ENCODE results near the gene C11orf16. TPM values are rescaled to one million over a fixed set of nuclear protein-coding genes. Genes with fewer than 3 reads are reported as not detected.
"Not testable (repeated sequence)": the region's sequence is repeated elsewhere in the genome, so short reads cannot be mapped to it uniquely, and the experiment has no call there.

C11orf16 gene
- total RNA-seq, 1 donor from 2014 or later = not detected

DNA sequence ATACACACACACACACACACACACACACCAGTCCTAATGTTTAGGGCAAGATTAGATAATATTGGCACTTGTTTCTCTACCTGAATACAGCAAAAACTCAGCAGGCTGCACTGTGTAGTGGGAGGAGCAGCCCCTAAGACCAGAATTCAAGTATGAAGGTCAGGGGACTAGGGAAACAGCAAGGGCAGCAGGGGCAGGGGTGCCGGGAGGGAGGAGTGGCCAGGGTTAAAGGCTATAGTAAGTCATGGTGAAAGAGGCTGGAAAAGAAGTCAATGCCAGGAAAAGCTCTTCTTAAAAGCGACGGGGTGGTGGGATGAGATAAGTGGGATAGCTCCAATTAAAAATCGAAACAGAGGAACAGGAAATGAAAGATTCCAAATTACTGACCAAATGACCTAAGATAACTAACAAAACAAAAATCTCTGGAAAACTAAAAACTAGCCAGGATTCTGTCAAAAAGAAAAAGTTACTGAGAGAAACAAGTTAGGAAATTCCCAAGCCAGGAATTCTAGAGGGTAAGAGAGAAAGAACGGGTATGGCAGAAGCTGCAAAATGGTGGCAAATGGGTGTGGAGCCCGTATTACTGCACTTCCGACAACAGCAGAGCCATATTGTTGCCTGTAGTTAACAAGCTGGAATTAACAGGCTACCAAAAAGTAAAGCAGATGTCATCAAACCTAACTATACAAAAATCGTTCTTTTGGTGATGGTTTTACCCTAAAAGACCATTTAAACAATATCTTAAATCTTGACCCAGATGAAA is 8.8 kb upstream of the C11orf16 start:
- Histone ChIP-seq H3K9me3 (replicated peaks) (no peaks in the 10 kb centered on the region), H3K36me3 (no peaks in the 10 kb centered on the region), H3K4me3 (no peak overlapping the region), H3K27me3 (ENCODE audit: low read depth) (no peaks in the 10 kb centered on the region), H3K27ac (replicated peaks) (no peak overlapping the region), H3K4me1 (no peaks in the 10 kb centered on the region)
- no peak for DNase-seq
- intact Hi-C loops (cut with micrococcal nuclease) = no loop called here
- TF ChIP-seq, protein P1, sequence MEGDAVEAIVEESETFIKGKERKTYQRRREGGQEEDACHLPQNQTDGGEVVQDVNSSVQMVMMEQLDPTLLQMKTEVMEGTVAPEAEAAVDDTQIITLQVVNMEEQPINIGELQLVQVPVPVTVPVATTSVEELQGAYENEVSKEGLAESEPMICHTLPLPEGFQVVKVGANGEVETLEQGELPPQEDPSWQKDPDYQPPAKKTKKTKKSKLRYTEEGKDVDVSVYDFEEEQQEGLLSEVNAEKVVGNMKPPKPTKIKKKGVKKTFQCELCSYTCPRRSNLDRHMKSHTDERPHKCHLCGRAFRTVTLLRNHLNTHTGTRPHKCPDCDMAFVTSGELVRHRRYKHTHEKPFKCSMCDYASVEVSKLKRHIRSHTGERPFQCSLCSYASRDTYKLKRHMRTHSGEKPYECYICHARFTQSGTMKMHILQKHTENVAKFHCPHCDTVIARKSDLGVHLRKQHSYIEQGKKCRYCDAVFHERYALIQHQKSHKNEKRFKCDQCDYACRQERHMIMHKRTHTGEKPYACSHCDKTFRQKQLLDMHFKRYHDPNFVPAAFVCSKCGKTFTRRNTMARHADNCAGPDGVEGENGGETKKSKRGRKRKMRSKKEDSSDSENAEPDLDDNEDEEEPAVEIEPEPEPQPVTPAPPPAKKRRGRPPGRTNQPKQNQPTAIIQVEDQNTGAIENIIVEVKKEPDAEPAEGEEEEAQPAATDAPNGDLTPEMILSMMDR (IDR thresholded peaks at IDR 0.05; ENCODE audit: borderline replicate concordance) = no peak

DNA sequence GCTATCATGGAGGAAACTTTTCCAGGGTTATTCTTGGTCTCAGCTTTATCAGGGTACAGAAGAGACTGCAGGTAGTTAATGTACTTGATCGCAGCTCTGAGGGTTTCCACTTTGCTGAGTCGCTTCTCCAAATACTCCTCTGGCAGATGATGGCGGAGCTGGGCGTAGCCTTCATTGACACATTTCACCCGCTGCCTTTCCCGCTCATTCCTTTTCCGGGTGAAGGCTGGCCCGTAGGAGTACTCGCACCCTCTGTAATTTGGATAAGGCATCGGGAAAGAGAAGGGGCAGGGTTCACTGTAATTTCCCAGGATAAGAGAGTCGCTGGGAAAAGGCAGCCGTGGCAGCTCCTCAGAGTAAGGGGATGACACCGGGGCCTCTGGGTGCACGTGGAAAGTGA is 4.9 kb upstream of the C11orf16 start:
- intact Hi-C loops (cut with micrococcal nuclease) = no loop called here
- Histone ChIP-seq H3K27me3 (ENCODE audit: low read depth) (no peaks in the 10 kb centered on the region), H3K9me3 (replicated peaks) (no peaks in the 10 kb centered on the region), H3K4me1 (no peaks in the 10 kb centered on the region), H3K27ac (replicated peaks) (no peak overlapping the region), H3K4me3 (no peak overlapping the region), H3K36me3 (no peaks in the 10 kb centered on the region)
- TF ChIP-seq, protein P1 (IDR thresholded peaks at IDR 0.05; ENCODE audit: borderline replicate concordance) = no peak
- no peak for DNase-seq

DNA sequence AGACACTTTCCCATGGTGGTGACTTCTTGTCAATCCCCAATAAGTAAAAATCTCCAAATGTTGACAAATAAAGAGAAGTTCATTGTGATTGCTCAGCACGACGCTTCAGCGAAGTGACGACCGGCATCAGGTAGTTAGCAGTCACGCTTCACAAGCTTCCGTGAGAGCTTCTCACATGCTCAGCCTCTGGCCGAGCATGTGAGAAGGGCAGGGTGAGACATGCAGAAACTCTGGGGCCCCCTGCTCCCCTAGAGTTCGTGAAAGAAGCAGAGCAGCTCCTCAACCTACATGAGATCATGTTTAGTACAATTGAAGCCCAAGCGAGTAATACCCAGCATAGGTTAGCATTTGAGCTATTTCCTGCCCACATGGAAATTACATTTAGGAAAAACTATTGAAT is 4.4 kb upstream of the C11orf16 start:
- intact Hi-C loops (cut with micrococcal nuclease) = no loop called here
- H3K36me3 ChIP-seq = no peaks in the 10 kb centered on the region

DNA sequence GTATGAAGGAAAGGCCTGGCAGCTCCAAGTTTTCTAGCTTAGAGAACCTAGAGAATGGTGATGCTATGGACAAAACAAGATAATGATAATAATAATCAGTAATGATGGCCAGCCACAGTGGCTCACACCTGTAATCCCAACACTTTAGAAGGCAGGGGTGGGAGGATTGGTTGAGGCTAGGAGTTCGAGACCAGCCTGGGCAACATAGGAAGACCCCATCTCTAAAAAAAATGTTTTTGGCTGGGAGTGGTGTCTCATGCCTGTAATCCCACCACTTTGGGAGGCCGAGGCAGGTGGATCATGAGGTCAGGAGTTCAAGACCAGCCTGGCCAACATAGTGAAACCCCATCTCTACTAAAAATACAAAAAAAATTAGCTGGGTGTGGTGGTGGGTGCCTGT is 3.0 kb upstream of the C11orf16 start:
- H3K9me3 ChIP-seq (replicated peaks); H3K4me1 ChIP-seq; H3K27ac ChIP-seq (replicated peaks); H3K27me3 ChIP-seq (ENCODE audit: low read depth); intact Hi-C loops (cut with micrococcal nuclease); H3K4me3 ChIP-seq; H3K36me3 ChIP-seq; DNase-seq: not testable (repeated sequence)

More for the DNA sequence above, 4.4 kb upstream of the C11orf16 start:
- DNase-seq = no peak
- Histone ChIP-seq H3K27ac (replicated peaks) (no peak overlapping the region), H3K27me3 (ENCODE audit: low read depth) (no peaks in the 10 kb centered on the region), H3K9me3 (replicated peaks) (no peaks in the 10 kb centered on the region), H3K4me1 (no peaks in the 10 kb centered on the region), H3K4me3 (no peak overlapping the region)
- TF ChIP-seq, protein P1 (IDR thresholded peaks at IDR 0.05; ENCODE audit: borderline replicate concordance) = no peak

DNA sequence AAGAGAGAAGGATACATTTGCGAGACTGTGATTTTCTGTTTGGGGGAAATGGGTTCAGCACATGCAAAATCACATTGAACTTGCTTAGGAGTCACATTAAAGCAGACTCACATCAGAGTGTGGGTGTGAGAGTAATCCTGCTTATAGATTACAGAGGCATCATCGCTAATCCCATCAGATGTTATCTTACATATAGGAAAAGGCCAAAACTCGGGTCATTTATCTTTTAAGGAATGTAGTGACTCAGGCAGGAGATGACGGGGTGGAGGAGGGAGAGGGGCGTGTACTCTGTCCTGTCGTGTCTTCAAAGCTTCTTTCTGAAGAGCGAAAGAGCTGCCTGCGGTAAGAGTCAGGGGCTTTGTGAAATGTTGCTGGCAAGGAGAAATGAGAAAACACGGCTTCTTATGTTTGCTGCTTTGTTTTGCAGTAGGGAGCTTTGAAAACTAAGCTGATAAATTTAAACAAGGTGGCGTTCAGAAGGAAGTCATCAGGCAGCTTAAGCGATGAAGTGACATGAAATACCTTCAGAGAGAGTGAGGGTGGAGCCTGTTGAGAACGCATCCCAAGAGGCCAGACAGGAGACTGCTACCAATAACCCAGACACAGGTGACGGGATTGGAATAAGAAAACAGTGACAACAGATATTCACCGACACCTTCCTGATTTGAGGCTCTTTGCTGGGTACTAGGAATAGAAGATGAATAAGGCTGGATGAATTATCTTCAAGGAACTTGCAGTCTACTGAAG is 2.2 kb upstream of the C11orf16 start:
- H3K4me3 ChIP-seq = no peak overlapping the region
- TF ChIP-seq, protein P1 (IDR thresholded peaks at IDR 0.05; ENCODE audit: borderline replicate concordance) = no peak
- no peak overlapping the region for H3K27ac ChIP-seq (replicated peaks)
- DNase-seq = no peak
- intact Hi-C loops (cut with micrococcal nuclease) = no loop called here
- H3K36me3 ChIP-seq = no peaks in the 10 kb centered on the region
- no peaks in the 10 kb centered on the region for H3K9me3 ChIP-seq (replicated peaks)
- no peaks in the 10 kb centered on the region for H3K27me3 ChIP-seq (ENCODE audit: low read depth)
- H3K4me1 ChIP-seq = no peaks in the 10 kb centered on the region

DNA sequence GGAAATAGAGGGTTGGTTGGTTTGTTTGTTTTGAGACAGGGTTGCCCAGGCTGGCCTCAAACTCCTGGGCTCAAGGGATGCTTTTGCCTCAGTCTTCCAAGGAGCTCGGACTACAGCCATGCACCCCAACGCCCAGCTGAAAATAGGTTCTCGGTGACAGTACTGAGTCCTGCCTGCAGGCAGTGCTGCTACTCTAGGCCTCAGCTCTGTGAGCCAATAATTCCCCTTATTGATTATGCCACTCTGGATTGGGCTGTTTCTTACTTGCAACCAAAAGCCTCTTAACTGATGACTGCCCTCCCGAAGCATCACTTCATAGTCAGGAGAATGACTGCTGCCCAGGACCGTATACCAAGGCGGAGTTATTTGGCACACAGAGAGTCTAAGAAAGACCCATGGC is 1.2 kb upstream of the C11orf16 start:
- Histone ChIP-seq H3K27me3 (ENCODE audit: low read depth) (no peaks in the 10 kb centered on the region), H3K27ac (replicated peaks) (no peak overlapping the region), H3K9me3 (replicated peaks) (no peaks in the 10 kb centered on the region), H3K36me3 (no peaks in the 10 kb centered on the region), H3K4me1 (no peaks in the 10 kb centered on the region), H3K4me3 (no peak overlapping the region)
- intact Hi-C loops (cut with micrococcal nuclease) = no loop called here
- TF ChIP-seq, protein P1 (IDR thresholded peaks at IDR 0.05; ENCODE audit: borderline replicate concordance) = no peak
- no peak for DNase-seq
